HepG2 (cell line): ENCODE results near the gene NDUFAF3. TPM values are rescaled to one million over a fixed set of nuclear protein-coding genes. Genes with fewer than 3 reads are reported as not detected.
A peak's percentile ranks its signal among the peaks of the same experiment; 100 is the strongest.

Experiments
- CBX2 ChIP-seq, 2 experiments: fragments of 200-600 bp in 1 of 2; sonication (generic); formaldehyde crosslinking in 1 of 2; IDR thresholded peaks; 2 replicates each; pipeline versions ENCODE4 v1.7.0 to v1.8.1; 2018 to 2022; ENCODE audit warnings: low read depth in 2 of 2, low read length in 1 of 2, mild to moderate bottlenecking in 1 of 2, missing genetic modification reagents in 1 of 2
- HMG20A ChIP-seq: IDR thresholded peaks from 2 replicates; pipeline ENCODE4 v1.6.1; 2016; ENCODE audit warnings: borderline replicate concordance
- HOXA7 ChIP-seq: sonication (generic); formaldehyde crosslinking; IDR thresholded peaks from 2 replicates; pipeline ENCODE4 v1.8.1; 2022; ENCODE audit warnings: mild to moderate bottlenecking, missing genetic modification reagents, moderate library complexity
- ISL2 ChIP-seq: sonication (generic); formaldehyde crosslinking; IDR thresholded peaks from 2 replicates; pipeline ENCODE4 v1.5.0; 2020; ENCODE audit warnings: missing genetic modification reagents
- JARID2 ChIP-seq: sonication (generic); formaldehyde crosslinking; IDR thresholded peaks from 2 replicates; pipeline ENCODE4 v1.8.1; 2023; ENCODE audit warnings: missing genetic modification reagents, inconsistent platforms; ENCODE audit not compliant: insufficient replicate concordance
- NBN ChIP-seq: fragments of 450-650 bp; conservative IDR thresholded peaks from 2 replicates; pipeline ENCODE4 v1.6.1; 2017
- NFKBIZ ChIP-seq: IDR thresholded peaks from 2 replicates; pipeline ENCODE4 v1.6.1; 2018; ENCODE audit warnings: missing genetic modification reagents, missing compliant biosample characterization
- POLR2AphosphoS2 ChIP-seq: IDR thresholded peaks from 2 replicates; pipeline ENCODE4 v1.6.1; 2011; ENCODE audit warnings: low read depth, low read length, improper control_type of control experiment
- RBAK ChIP-seq: sonication (generic); formaldehyde crosslinking; IDR thresholded peaks from 2 replicates; pipeline ENCODE4 v1.5.1; 2020; ENCODE audit warnings: mild to moderate bottlenecking, missing genetic modification reagents
- RXRA ChIP-seq: sonication (generic); formaldehyde crosslinking; IDR thresholded peaks from 2 replicates; pipeline ENCODE4 v1.5.1; 2020; ENCODE audit warnings: missing genetic modification reagents
- TARDBP ChIP-seq: sonication (generic); formaldehyde crosslinking; IDR thresholded peaks from 2 replicates; pipeline ENCODE4 v1.8.0; 2022; ENCODE audit warnings: mild to moderate bottlenecking, missing genetic modification reagents
- U2AF2 ChIP-seq: fragments of 200-400 bp; formaldehyde crosslinking; IDR thresholded peaks from 2 replicates; pipeline ENCODE4 v1.6.1; 2017; ENCODE audit warnings: low read depth, mild to moderate bottlenecking, low read length
- ZNF839 ChIP-seq: sonication (generic); formaldehyde crosslinking; IDR thresholded peaks from 2 replicates; pipeline ENCODE4 v1.4.0; 2020; ENCODE audit warnings: missing genetic modification reagents, mild to moderate bottlenecking, borderline replicate concordance
- ZNF878 ChIP-seq: sonication (generic); formaldehyde crosslinking; IDR thresholded peaks from 2 replicates; pipeline ENCODE4 v1.8.1; 2023; ENCODE audit warnings: mild to moderate bottlenecking, missing genetic modification reagents, moderate library complexity
- polyA plus RNA-seq, 8 experiments: library from polyadenylated mRNA; depleted of rRNA in 3 of 8; stranded (reverse) in 7 of 8; unstranded in 1 of 8; fragments of >200 nt; fragmentation: Illumina TruSeq in 4 of 8; extraction: Trizol in 4 of 8; gene quantifications; 2 replicates each; pipeline versions ENCODE4 v1.2.1 to v1.2.3, GENCODE V29; 2011 to 2016; ENCODE audit warnings: low read depth in 4 of 8, missing spikeins in 1 of 8, mixed read lengths in 1 of 8; ENCODE audit not compliant: insufficient read depth in 1 of 8
- total RNA-seq, 5 experiments: library from RNA; depleted of rRNA; stranded (reverse); fragments of >200 nt; fragmentation: Illumina TruSeq; extraction: Trizol; gene quantifications; 2 replicates each; pipeline ENCODE4 v1.2.3, GENCODE V29; 2016; ENCODE audit warnings: low read depth in 1 of 5
- TF ChIP-seq, protein P1 (sequence below): IDR thresholded peaks from 2 replicates; pipeline ENCODE4 v1.6.1; 2012; ENCODE audit warnings: low read length, improper control_type of control experiment
- TF ChIP-seq, protein P2 (sequence below): sonication (generic); formaldehyde crosslinking; IDR thresholded peaks from 2 replicates; pipeline ENCODE4 v1.9.0; 2021; ENCODE audit warnings: missing genetic modification reagents, borderline replicate concordance
- TF ChIP-seq, protein P3 (sequence below): sonication (generic); formaldehyde crosslinking; IDR thresholded peaks from 2 replicates; pipeline ENCODE4 v1.4.0; 2020; ENCODE audit warnings: missing genetic modification reagents, borderline replicate concordance
- TF ChIP-seq, protein P4 (sequence below): sonication (generic); formaldehyde crosslinking; IDR thresholded peaks from 2 replicates; pipeline ENCODE4 v1.4.0; 2020; ENCODE audit warnings: mild to moderate bottlenecking, missing genetic modification reagents
- TF ChIP-seq, protein P5 (sequence below): IDR thresholded peaks from 2 replicates; pipeline ENCODE4 v1.6.1; 2016; ENCODE audit warnings: low read depth, borderline replicate concordance

Gene NDUFAF3
- total and polyA plus RNA-seq, 2 of the 13 experiments (the other 11 are each of a cell fraction or from before 2014, with no cell fraction given) = 39.0 to 50.0 TPM

DNA sequence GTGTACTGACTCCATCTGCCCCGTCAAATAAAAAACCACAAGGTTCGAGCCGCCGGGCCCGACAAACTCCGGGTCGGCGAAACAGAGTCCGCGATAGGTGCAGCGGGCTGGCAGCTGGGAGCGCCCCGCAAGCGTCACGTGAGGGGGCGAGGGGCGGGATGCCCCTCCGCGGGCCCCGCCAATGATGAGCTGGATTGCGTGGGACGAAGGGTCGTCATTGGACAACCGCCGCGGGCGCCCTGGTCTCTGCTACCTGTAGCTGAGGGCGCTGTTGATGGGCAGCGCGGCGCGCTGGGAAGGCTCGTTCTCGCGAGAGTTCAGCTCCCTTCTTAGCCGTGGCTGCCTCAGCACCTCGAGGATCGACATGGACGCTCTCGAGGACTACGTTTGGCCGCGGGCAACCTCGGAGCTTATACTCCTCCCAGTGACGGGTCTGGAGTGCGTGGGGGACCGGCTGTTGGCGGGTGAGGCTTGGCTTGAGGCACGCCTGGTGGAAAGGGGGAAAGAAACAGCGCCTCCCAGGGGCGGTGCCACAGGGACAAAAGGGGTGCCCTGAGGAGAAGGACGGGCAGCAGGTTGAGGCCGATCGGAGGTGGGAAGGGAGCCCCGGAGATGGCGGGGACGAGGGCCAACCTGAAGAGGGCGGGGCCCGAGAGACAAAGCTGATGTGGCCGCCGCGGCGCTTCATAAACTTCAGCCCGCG is 14.7 kb upstream of the NDUFAF3 start, which contains the start of gene WDR6 (continued):
- TF ChIP-seq, protein P1, sequence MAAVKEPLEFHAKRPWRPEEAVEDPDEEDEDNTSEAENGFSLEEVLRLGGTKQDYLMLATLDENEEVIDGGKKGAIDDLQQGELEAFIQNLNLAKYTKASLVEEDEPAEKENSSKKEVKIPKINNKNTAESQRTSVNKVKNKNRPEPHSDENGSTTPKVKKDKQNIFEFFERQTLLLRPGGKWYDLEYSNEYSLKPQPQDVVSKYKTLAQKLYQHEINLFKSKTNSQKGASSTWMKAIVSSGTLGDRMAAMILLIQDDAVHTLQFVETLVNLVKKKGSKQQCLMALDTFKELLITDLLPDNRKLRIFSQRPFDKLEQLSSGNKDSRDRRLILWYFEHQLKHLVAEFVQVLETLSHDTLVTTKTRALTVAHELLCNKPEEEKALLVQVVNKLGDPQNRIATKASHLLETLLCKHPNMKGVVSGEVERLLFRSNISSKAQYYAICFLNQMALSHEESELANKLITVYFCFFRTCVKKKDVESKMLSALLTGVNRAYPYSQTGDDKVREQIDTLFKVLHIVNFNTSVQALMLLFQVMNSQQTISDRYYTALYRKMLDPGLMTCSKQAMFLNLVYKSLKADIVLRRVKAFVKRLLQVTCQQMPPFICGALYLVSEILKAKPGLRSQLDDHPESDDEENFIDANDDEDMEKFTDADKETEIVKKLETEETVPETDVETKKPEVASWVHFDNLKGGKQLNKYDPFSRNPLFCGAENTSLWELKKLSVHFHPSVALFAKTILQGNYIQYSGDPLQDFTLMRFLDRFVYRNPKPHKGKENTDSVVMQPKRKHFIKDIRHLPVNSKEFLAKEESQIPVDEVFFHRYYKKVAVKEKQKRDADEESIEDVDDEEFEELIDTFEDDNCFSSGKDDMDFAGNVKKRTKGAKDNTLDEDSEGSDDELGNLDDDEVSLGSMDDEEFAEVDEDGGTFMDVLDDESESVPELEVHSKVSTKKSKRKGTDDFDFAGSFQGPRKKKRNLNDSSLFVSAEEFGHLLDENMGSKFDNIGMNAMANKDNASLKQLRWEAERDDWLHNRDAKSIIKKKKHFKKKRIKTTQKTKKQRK = no peak
- TF ChIP-seq ZNF878 (CRISPR knock-in tag) (no peak; the same call in 1 of the 2 replicates), HMG20A (CRISPR knock-in tag) (no peak), NBN (no peak), TARDBP (CRISPR knock-in tag) (peak; percentile 73; the same call in 1 of the 2 replicates), RBAK (CRISPR knock-in tag) (no peak), ZNF839 (CRISPR knock-in tag) (no peak), ISL2 (CRISPR knock-in tag) (no peak; the same call in 1 of the 2 replicates), POLR2AphosphoS2 (no peak), NFKBIZ (0 out of 2 replicates have a peak, but pooled peaks have one; percentile 35), JARID2 (CRISPR knock-in tag) (peak; percentile 34), CBX2 (IDR thresholded peaks at IDR 0.05; ENCODE audit: low read depth, low read length) (no peak), CBX2 (CRISPR knock-in tag; IDR thresholded peaks at IDR 0.05; ENCODE audit: low read depth) (no peak), U2AF2 (no peak), HOXA7 (CRISPR knock-in tag) (no peak), RXRA (peak; percentile 78)
- TF ChIP-seq, protein P2, sequence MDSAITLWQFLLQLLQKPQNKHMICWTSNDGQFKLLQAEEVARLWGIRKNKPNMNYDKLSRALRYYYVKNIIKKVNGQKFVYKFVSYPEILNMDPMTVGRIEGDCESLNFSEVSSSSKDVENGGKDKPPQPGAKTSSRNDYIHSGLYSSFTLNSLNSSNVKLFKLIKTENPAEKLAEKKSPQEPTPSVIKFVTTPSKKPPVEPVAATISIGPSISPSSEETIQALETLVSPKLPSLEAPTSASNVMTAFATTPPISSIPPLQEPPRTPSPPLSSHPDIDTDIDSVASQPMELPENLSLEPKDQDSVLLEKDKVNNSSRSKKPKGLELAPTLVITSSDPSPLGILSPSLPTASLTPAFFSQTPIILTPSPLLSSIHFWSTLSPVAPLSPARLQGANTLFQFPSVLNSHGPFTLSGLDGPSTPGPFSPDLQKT (CRISPR knock-in tag) = no peak
- TF ChIP-seq, protein P3, sequence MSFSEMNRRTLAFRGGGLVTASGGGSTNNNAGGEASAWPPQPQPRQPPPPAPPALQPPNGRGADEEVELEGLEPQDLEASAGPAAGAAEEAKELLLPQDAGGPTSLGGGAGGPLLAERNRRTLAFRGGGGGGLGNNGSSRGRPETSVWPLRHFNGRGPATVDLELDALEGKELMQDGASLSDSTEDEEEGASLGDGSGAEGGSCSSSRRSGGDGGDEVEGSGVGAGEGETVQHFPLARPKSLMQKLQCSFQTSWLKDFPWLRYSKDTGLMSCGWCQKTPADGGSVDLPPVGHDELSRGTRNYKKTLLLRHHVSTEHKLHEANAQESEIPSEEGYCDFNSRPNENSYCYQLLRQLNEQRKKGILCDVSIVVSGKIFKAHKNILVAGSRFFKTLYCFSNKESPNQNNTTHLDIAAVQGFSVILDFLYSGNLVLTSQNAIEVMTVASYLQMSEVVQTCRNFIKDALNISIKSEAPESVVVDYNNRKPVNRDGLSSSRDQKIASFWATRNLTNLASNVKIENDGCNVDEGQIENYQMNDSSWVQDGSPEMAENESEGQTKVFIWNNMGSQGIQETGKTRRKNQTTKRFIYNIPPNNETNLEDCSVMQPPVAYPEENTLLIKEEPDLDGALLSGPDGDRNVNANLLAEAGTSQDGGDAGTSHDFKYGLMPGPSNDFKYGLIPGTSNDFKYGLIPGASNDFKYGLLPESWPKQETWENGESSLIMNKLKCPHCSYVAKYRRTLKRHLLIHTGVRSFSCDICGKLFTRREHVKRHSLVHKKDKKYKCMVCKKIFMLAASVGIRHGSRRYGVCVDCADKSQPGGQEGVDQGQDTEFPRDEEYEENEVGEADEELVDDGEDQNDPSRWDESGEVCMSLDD (CRISPR knock-in tag) = peak; percentile 69; the same call in 1 of the 2 replicates
- TF ChIP-seq, protein P4, sequence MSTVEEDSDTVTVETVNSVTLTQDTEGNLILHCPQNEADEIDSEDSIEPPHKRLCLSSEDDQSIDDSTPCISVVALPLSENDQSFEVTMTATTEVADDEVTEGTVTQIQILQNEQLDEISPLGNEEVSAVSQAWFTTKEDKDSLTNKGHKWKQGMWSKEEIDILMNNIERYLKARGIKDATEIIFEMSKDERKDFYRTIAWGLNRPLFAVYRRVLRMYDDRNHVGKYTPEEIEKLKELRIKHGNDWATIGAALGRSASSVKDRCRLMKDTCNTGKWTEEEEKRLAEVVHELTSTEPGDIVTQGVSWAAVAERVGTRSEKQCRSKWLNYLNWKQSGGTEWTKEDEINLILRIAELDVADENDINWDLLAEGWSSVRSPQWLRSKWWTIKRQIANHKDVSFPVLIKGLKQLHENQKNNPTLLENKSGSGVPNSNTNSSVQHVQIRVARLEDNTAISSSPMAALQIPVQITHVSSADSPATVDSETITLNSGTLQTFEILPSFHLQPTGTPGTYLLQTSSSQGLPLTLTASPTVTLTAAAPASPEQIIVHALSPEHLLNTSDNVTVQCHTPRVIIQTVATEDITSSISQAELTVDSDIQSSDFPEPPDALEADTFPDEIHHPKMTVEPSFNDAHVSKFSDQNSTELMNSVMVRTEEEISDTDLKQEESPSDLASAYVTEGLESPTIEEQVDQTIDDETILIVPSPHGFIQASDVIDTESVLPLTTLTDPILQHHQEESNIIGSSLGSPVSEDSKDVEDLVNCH (CRISPR knock-in tag) = no peak
- TF ChIP-seq, protein P5, sequence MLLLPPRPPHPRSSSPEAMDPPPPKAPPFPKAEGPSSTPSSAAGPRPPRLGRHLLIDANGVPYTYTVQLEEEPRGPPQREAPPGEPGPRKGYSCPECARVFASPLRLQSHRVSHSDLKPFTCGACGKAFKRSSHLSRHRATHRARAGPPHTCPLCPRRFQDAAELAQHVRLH (CRISPR knock-in tag) = 0 out of 2 replicates have a peak, but pooled peaks have one; percentile 20
